IMR-90 (cell line): Measurements from ENCODE around the gene SAG. TPM values are rescaled to one million over a fixed set of nuclear protein-coding genes. Genes with fewer than 3 reads are reported as not detected.

Source experiments
- ATAC-seq: fragments of 200-7000 bp; cut with Tn5 transposase; 2 replicates; pipeline ENCODE4 v1.9.1; 2020; ENCODE audit warnings: low read depth, mild to moderate bottlenecking, moderate library complexity
- BruUV-seq: library from RNA; stranded (reverse); fragments of 400-500 nt; replicated peaks from 2 replicates; lab custom pipeline; 2021; lab: Mats Ljungman, UMichigan
- CTCF ChIA-PET: fragments of 300-600 bp; formaldehyde crosslinking; extraction: SDS; loops from one replicate; lab custom pipeline; 2021; ENCODE audit warnings: antibody characterized with exemption; lab: Yijun Ruan, JAX
- POLR2A ChIA-PET: fragments of 300-600 bp; sonication (Branson Sonifier 250); formaldehyde crosslinking; loops from one replicate; lab custom pipeline; 2022; ENCODE audit warnings: antibody characterized with exemption; ENCODE audit not compliant: unreplicated experiment; lab: Charles Lee
- DNase-seq: peaks from one replicate; pipeline ENCODE4 v3.0.0; 2013
- H2AFZ ChIP-seq: replicated peaks from 2 replicates; pipeline ENCODE3; 2013; ENCODE audit warnings: low read length, mild to moderate bottlenecking; ENCODE audit not compliant: poor library complexity
- H2AK5ac ChIP-seq: 2 replicates; pipeline ENCODE4 v1.6.1; 2013; ENCODE audit warnings: low read depth, low read length, inconsistent platforms
- H2AK9ac ChIP-seq: replicated peaks from 2 replicates; pipeline ENCODE3; 2013; ENCODE audit warnings: mild to moderate bottlenecking, low read depth, low read length, moderate library complexity; ENCODE audit not compliant: poor library complexity
- H2BK120ac ChIP-seq: 2 replicates; pipeline ENCODE4 v1.6.1; 2013; ENCODE audit warnings: low read depth, low read length, inconsistent platforms
- H2BK15ac ChIP-seq: 3 replicates; pipeline ENCODE4 v1.6.1; 2013; ENCODE audit warnings: low read depth, low read length, inconsistent platforms
- H2BK20ac ChIP-seq: 2 replicates; pipeline ENCODE4 v1.6.1; 2013; ENCODE audit warnings: low read depth, mild to moderate bottlenecking, inconsistent platforms, low read length, moderate library complexity
- H2BK5ac ChIP-seq: 2 replicates; pipeline ENCODE4 v1.6.1; 2013; ENCODE audit warnings: mild to moderate bottlenecking, low read depth, low read length, inconsistent platforms; ENCODE audit not compliant: poor library complexity, severe bottlenecking
- H3K14ac ChIP-seq: replicated peaks from 2 replicates; pipeline ENCODE4 v1.6.1; 2013; ENCODE audit warnings: low read depth, low read length, inconsistent platforms
- H3K18ac ChIP-seq: 2 replicates; pipeline ENCODE4 v1.6.1; 2013; ENCODE audit warnings: low read depth, low read length, control low read depth
- H3K23ac ChIP-seq: 2 replicates; pipeline ENCODE4 v1.6.1; 2013; ENCODE audit warnings: low read depth, low read length, inconsistent platforms
- H3K27ac ChIP-seq: 2 replicates; pipeline ENCODE4 v1.5.1; 2013; ENCODE audit warnings: mild to moderate bottlenecking, control low read depth, low read length; ENCODE audit not compliant: insufficient read depth
- H3K27me3 ChIP-seq: 2 replicates; pipeline ENCODE4 v1.6.1; 2013; ENCODE audit warnings: low read length; ENCODE audit not compliant: control insufficient read depth, insufficient read depth
- H3K36me3 ChIP-seq: 2 replicates; pipeline ENCODE4 v1.6.1; 2013; ENCODE audit warnings: low read length, mixed read lengths; ENCODE audit not compliant: control insufficient read depth, insufficient read depth
- H3K4ac ChIP-seq: 2 replicates; pipeline ENCODE4 v1.6.1; 2013; ENCODE audit warnings: low read depth, low read length, inconsistent platforms
- H3K4me1 ChIP-seq: 2 replicates; pipeline ENCODE4 v1.6.1; 2013; ENCODE audit warnings: low read length, mixed read lengths; ENCODE audit not compliant: control insufficient read depth, insufficient read depth
- H3K4me2 ChIP-seq: 2 replicates; pipeline ENCODE4 v1.6.1; 2013; ENCODE audit warnings: low read depth, mild to moderate bottlenecking, control low read depth, low read length, moderate library complexity
- H3K4me3 ChIP-seq: 2 replicates; pipeline ENCODE4 v1.5.1; 2013; ENCODE audit warnings: low read depth, mild to moderate bottlenecking, control low read depth, low read length, moderate library complexity; ENCODE audit not compliant: insufficient read depth
- H3K56ac ChIP-seq: 2 replicates; pipeline ENCODE4 v1.6.1; 2013; ENCODE audit warnings: low read length, inconsistent platforms; ENCODE audit not compliant: insufficient read depth; ENCODE audit errors: extremely low read depth
- H3K79me1 ChIP-seq, 2 experiments: 2 replicates each; pipeline ENCODE4 v1.6.1; 2013; ENCODE audit warnings: low read length in 2 of 2, inconsistent platforms in 1 of 2, low read depth in 1 of 2
- H3K9ac ChIP-seq: 2 replicates; pipeline ENCODE4 v1.6.1; 2013; ENCODE audit warnings: low read depth, low read length, control low read depth
- H3K9me1 ChIP-seq: 2 replicates; pipeline ENCODE4 v1.6.1; 2013; ENCODE audit warnings: low read length, inconsistent platforms; ENCODE audit not compliant: insufficient read depth
- H3K9me3 ChIP-seq: 2 replicates; pipeline ENCODE4 v1.6.1; 2013; ENCODE audit warnings: low read length; ENCODE audit not compliant: control insufficient read depth, insufficient read depth
- H4K20me1 ChIP-seq: 2 replicates; pipeline ENCODE4 v1.6.1; 2013; ENCODE audit warnings: low read length, inconsistent platforms; ENCODE audit not compliant: insufficient read depth
- H4K5ac ChIP-seq: 2 replicates; pipeline ENCODE4 v1.6.1; 2013; ENCODE audit warnings: mild to moderate bottlenecking, low read depth, low read length, control low read depth
- H4K8ac ChIP-seq, 2 experiments: 2 replicates each; pipeline ENCODE4 v1.6.1; 2013; ENCODE audit warnings: low read depth in 2 of 2, low read length in 2 of 2, control low read depth in 1 of 2, inconsistent platforms in 1 of 2
- H4K91ac ChIP-seq: 2 replicates; pipeline ENCODE4 v1.6.1; 2013; ENCODE audit warnings: low read depth, low read length, inconsistent platforms; ENCODE audit not compliant: insufficient read depth
- CHD1 ChIP-seq: IDR thresholded peaks from 2 replicates; pipeline ENCODE4 v1.6.1; 2012; ENCODE audit warnings: low read depth, low read length, improper control_type of control experiment
- POLR2A ChIP-seq: IDR thresholded peaks from 2 replicates; pipeline ENCODE4 v1.6.1; 2012; ENCODE audit warnings: mild to moderate bottlenecking, low read depth, low read length
- USF2 ChIP-seq: fragments of 150-350 bp; IDR thresholded peaks from 2 replicates; pipeline ENCODE4 v1.6.1; 2017; ENCODE audit warnings: mild to moderate bottlenecking, antibody characterized with exemption, low read length, low read depth
- WGBS, 2 experiments: methylation state at CpG; one replicate each; pipeline versions ENCODE4 v1.1.5 to v1.1.7; 2013; ENCODE audit warnings: missing lambda C conversion rate in 2 of 2; ENCODE audit not compliant: insufficient read length in 1 of 2; ENCODE audit errors: extremely low coverage in 2 of 2; 5-methylcytosine and 5-hydroxymethylcytosine counted together
- dilution Hi-C: fragments of 300-500 bp; cut with HindIII; formaldehyde crosslinking; loops from one replicate; pipeline ENCODE4 v1.14.3; 2018; ENCODE audit warnings: low sequenced_read_pairs; ENCODE audit not compliant: unreplicated experiment
- in situ Hi-C: fragments of 300-500 bp; cut with MboI; formaldehyde crosslinking; loops from 3 replicates; pipeline ENCODE4 v1.14.3; 2019; ENCODE audit warnings: low sequenced_read_pairs, inconsistent platforms, mixed read lengths
- intact Hi-C: fragments of 100-400 bp; cut with micrococcal nuclease; formaldehyde crosslinking; loops from 2 replicates; pipeline ENCODE4 v1.10.0; 2022
- polyA plus RNA-seq, 3 experiments: library from polyadenylated mRNA; depleted of rRNA; stranded (reverse); fragments of >200 nt; gene quantifications; 2 replicates each; pipeline ENCODE4 v1.2.3, GENCODE V29; 2012; ENCODE audit warnings: low replicate concordance in 1 of 3
- total RNA-seq: library from RNA; depleted of rRNA; stranded (reverse); fragments of >200 nt; gene quantifications from 2 replicates; pipeline ENCODE4 v1.2.3, GENCODE V29; 2012
- TF ChIP-seq, protein P1 (sequence below): conservative IDR thresholded peaks from 2 replicates; pipeline ENCODE4 v1.5.1; 2012; ENCODE audit warnings: mild to moderate bottlenecking, low read depth, low read length, improper control_type of control experiment

Gene SAG
- total and polyA plus RNA-seq, 2 of the 4 experiments (the other 2 are of a cell fraction), result not detected

DNA sequence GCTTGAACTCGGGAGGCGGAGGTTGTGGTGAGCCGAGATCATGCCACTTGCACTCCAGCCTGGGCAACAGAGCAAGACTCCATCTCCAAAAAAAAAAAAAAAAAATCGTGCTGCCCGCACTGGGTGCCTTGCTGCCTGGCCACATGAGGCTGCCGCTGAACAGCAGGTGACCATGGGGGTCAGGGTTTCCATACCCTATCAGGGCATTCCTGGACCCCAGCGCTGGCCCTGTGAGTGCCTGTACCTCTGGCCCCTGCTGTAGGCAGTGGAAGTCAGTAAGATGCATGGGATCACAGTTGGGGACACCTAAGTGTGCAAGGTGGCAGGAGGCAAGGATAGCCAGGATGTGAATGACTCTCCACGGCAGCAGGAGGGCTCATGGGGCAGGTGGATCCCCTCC lies 18.9 kb downstream of the SAG start:
- H3K36me3 ChIP-seq, result no peaks in the 10 kb centered on the region
- H2AK9ac ChIP-seq, result no peak overlapping the region
- H3K27me3 ChIP-seq, result peaks cover 10% of the 10 kb centered on the region
- H3K23ac ChIP-seq, result no peak overlapping the region
- H3K9me1 ChIP-seq, result no peaks in the 10 kb centered on the region
- no TSS peak for BruUV-seq
- H2BK20ac ChIP-seq, result no peak overlapping the region
- H2AK5ac ChIP-seq, result no peak overlapping the region
- H3K4me1 ChIP-seq, result no peaks in the 10 kb centered on the region
- H3K9me3 ChIP-seq, result no peaks in the 10 kb centered on the region
- DNase-seq (no peak), ATAC-seq (no peak)
- H4K5ac ChIP-seq, result no peak overlapping the region
- no peak overlapping the region for H2BK120ac ChIP-seq
- no peak overlapping the region for H4K91ac ChIP-seq
- POLR2A ChIA-PET, result no interaction called here
- H3K4ac ChIP-seq, result no peak overlapping the region
- H3K79me1 ChIP-seq, result no peaks in the 10 kb centered on the region
- H4K8ac ChIP-seq, result no peak overlapping the region
- dilution Hi-C loops, result no loop called here
- no peak overlapping the region for H3K4me3 ChIP-seq
- WGBS, 2 experiments, result no CpG with 5 or more reads among the region's 8 CpGs
- no peak overlapping the region for H2BK15ac ChIP-seq
- no peak overlapping the region for H3K27ac ChIP-seq
- in situ Hi-C loops, result no loop called here
- intact Hi-C loops, result no loop called here
- H2BK5ac ChIP-seq, result no peak overlapping the region
- no peak overlapping the region for H3K14ac ChIP-seq
- no peak overlapping the region for H3K9ac ChIP-seq
- H4K20me1 ChIP-seq, result no peaks in the 10 kb centered on the region
- no peak overlapping the region for H3K56ac ChIP-seq
- no peak overlapping the region for H3K18ac ChIP-seq
- no peak overlapping the region for H3K4me2 ChIP-seq
- H2AFZ ChIP-seq, result no peak overlapping the region
- TF ChIP-seq, protein P1, sequence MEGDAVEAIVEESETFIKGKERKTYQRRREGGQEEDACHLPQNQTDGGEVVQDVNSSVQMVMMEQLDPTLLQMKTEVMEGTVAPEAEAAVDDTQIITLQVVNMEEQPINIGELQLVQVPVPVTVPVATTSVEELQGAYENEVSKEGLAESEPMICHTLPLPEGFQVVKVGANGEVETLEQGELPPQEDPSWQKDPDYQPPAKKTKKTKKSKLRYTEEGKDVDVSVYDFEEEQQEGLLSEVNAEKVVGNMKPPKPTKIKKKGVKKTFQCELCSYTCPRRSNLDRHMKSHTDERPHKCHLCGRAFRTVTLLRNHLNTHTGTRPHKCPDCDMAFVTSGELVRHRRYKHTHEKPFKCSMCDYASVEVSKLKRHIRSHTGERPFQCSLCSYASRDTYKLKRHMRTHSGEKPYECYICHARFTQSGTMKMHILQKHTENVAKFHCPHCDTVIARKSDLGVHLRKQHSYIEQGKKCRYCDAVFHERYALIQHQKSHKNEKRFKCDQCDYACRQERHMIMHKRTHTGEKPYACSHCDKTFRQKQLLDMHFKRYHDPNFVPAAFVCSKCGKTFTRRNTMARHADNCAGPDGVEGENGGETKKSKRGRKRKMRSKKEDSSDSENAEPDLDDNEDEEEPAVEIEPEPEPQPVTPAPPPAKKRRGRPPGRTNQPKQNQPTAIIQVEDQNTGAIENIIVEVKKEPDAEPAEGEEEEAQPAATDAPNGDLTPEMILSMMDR, result no peak
- no peak for TF ChIP-seq CHD1
- no peak for TF ChIP-seq POLR2A
- no peak for TF ChIP-seq USF2
- CTCF ChIA-PET, result no interaction called here
